ENCODE data around the gene MRC2. TPM values are rescaled to one million over a fixed set of nuclear protein-coding genes. Genes with fewer than 3 reads are reported as not detected.

MRC2 gene
- total and polyA plus RNA-seq, 9 of the 15 experiments (the other 6 are each of a cell fraction or from before 2014, with no cell fraction given) = 0.28 to 11.5 (median 6.6) TPM

- TF ChIP-seq SMARCE1 (IDR thresholded peaks at IDR 0.05) (peak; percentile 89), FOSL1 (tag; conservative IDR thresholded peaks at IDR 0.05) (0 out of 2 replicates have a peak, but pooled peaks have one; percentile 37), TBP (optimal IDR thresholded peaks at IDR 0.05; ENCODE audit: low read depth, low read length) (peak; percentile 72), CCNT2 (IDR thresholded peaks at IDR 0.05; ENCODE audit: borderline replicate concordance, extremely low read depth, insufficient read length, low read depth, low read length) (peak; percentile 50), FOXK1 (CRISPR knock-in tag; IDR thresholded peaks at IDR 0.05; ENCODE audit: borderline replicate concordance) (no peak), KAT2B (IDR thresholded peaks at IDR 0.05; ENCODE audit: low read depth, low read length) (no peak), ZNF146 (CRISPR knock-in tag; IDR thresholded peaks at IDR 0.05; ENCODE audit: unreplicated experiment) (no peak), ARNT (IDR thresholded peaks at IDR 0.05) (peak in 1 of 2 experiments; percentile 98; a peak in 2 of 4 replicates), TOE1 (IDR thresholded peaks at IDR 0.05; ENCODE audit: borderline replicate concordance) (no peak), TOE1 (CRISPR knock-in tag; IDR thresholded peaks at IDR 0.05; ENCODE audit: borderline replicate concordance, low read depth) (no peak), XRCC3 (IDR thresholded peaks at IDR 0.05) (no peak), TARDBP (IDR thresholded peaks at IDR 0.05) (peak; percentile 64; the same call in 1 of the 2 replicates), ZNF408 (CRISPR knock-in tag; IDR thresholded peaks at IDR 0.05; ENCODE audit: low read depth) (no peak), SIN3B (IDR thresholded peaks at IDR 0.05; ENCODE audit: low read depth) (no peak), ADNP (tag; IDR thresholded peaks at IDR 0.05) (peak; percentile 55), POLR2H (tag; IDR thresholded peaks at IDR 0.05; ENCODE audit: low read depth) (no peak), RFX5 (IDR thresholded peaks at IDR 0.05; ENCODE audit: low read depth, low read length) (no peak), CTBP1 (IDR thresholded peaks at IDR 0.05; ENCODE audit: borderline replicate concordance) (peak; percentile 79), RBM14 (IDR thresholded peaks at IDR 0.05; ENCODE audit: borderline replicate concordance, insufficient read depth, low read depth, low read length) (no peak), SRSF1 (IDR thresholded peaks at IDR 0.05; ENCODE audit: low read depth, low read length) (no peak), SIN3A (IDR thresholded peaks at IDR 0.05; ENCODE audit: borderline replicate concordance in 2 of 2, control insufficient read depth in 1 of 2, low read depth in 2 of 2, low read length in 2 of 2) (peak in 1 of 2 experiments; percentile 68; a peak in 1 of 4 replicates)
- TF ChIP-seq, protein P1, sequence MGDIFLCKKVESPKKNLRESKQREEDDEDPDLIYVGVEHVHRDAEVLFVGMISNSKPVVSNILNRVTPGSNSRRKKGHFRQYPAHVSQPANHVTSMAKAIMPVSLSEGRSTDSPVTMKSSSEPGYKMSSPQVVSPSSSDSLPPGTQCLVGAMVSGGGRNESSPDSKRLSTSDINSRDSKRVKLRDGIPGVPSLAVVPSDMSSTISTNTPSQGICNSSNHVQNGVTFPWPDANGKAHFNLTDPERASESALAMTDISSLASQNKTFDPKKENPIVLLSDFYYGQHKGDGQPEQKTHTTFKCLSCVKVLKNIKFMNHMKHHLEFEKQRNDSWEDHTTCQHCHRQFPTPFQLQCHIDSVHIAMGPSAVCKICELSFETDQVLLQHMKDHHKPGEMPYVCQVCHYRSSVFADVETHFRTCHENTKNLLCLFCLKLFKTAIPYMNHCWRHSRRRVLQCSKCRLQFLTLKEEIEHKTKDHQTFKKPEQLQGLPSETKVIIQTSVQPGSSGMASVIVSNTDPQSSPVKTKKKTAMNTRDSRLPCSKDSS (IDR thresholded peaks at IDR 0.05; ENCODE audit: low read depth, partially characterized antibody) = no peak
- TF ChIP-seq, protein P2, sequence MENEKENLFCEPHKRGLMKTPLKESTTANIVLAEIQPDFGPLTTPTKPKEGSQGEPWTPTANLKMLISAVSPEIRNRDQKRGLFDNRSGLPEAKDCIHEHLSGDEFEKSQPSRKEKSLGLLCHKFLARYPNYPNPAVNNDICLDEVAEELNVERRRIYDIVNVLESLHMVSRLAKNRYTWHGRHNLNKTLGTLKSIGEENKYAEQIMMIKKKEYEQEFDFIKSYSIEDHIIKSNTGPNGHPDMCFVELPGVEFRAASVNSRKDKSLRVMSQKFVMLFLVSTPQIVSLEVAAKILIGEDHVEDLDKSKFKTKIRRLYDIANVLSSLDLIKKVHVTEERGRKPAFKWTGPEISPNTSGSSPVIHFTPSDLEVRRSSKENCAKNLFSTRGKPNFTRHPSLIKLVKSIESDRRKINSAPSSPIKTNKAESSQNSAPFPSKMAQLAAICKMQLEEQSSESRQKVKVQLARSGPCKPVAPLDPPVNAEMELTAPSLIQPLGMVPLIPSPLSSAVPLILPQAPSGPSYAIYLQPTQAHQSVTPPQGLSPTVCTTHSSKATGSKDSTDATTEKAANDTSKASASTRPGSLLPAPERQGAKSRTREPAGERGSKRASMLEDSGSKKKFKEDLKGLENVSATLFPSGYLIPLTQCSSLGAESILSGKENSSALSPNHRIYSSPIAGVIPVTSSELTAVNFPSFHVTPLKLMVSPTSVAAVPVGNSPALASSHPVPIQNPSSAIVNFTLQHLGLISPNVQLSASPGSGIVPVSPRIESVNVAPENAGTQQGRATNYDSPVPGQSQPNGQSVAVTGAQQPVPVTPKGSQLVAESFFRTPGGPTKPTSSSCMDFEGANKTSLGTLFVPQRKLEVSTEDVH (IDR thresholded peaks at IDR 0.05; ENCODE audit: low read depth, partially characterized antibody) = peak; percentile 38
Observed at GRCh38 chr17:62681061-62681938, 53.8 kb downstream of the MRC2 start (continued).

Measured in K562 (cell line).